HFFc6 (cell line): ENCODE measurements around the gene SNCB. TPM values are rescaled to one million over a fixed set of nuclear protein-coding genes. Genes with fewer than 3 reads are reported as not detected.

Experiments
- DNase-seq: peaks from one replicate; pipeline ENCODE4 v3.0.0-alpha.2; 2018
- H3K27ac Mint-ChIP-seq: 2 replicates; pipeline ENCODE4 v1.8.0; 2020; ENCODE audit warnings: mild to moderate bottlenecking, mixed read lengths
- H3K27me3 Mint-ChIP-seq: 2 replicates; pipeline ENCODE4 v1.8.0; 2021; ENCODE audit warnings: mild to moderate bottlenecking, moderate library complexity, mixed read lengths; ENCODE audit not compliant: insufficient read depth
- H3K36me3 Mint-ChIP-seq: 2 replicates; pipeline ENCODE4 v1.8.0; 2021; ENCODE audit warnings: low read depth, mixed read lengths
- H3K4me1 Mint-ChIP-seq: 2 replicates; pipeline ENCODE4 v1.8.0; 2020; ENCODE audit warnings: low read depth, mixed read lengths
- H3K4me3 Mint-ChIP-seq: 2 replicates; pipeline ENCODE4 v1.8.0; 2020; ENCODE audit warnings: mild to moderate bottlenecking, moderate library complexity, mixed read lengths
- H3K9me3 Mint-ChIP-seq: 2 replicates; pipeline ENCODE4 v1.8.0; 2020; ENCODE audit warnings: mild to moderate bottlenecking, mixed read lengths
- total RNA-seq, 6 experiments: library from RNA; stranded (reverse); fragmentation: NEBNext Ultra II Directional; extraction: Animal tissue kit (Norgen Biotek cat#: 25700); gene quantifications; 2 replicates in 1 of 6; 3 replicates in 5 of 6; pipeline ENCODE4 v1.2.3, GENCODE V29; 2021
- TF ChIP-seq, protein P1 (sequence below): fragments of 200-600 bp; sonication (generic); IDR thresholded peaks from 2 replicates; pipeline ENCODE4 v1.5.0; 2021; ENCODE audit warnings: antibody characterized with exemption, mild to moderate bottlenecking

Gene SNCB
- total RNA-seq, 6 experiments from 2014 or later: not detected

DNA sequence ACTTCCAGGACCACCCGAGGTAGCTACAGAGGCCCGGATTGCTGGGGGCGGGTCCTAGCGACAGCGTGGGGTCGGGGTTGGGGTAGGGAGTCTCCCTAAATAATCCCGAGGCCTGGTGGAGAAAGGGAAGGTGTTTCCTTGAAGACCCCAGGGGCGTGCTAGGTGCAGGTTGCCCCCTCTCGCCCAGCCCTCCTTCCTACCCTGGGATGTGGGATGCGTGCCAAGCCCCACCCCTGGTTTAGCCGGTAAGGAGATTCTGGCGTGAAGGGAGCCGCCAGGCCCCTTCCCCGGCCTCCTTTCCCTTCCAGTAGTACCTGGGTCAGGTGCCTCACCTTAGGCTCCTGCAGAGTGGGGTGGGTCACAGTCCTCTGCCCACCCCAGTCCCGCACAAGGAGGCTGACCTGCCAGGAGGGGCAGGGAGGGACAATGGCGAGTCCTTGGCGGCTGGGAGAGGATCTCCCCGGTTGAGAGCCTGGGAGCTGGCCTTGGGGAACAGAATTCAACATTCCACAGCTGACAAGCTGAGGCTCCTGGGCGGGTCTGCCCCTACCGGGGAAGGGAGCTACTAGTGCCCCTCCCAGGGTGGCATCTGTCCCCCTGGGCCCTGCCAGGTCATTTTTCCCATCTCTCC, 17.6 kb upstream of the SNCB start:
- no peaks in the 10 kb centered on the region for H3K9me3 Mint-ChIP-seq

DNA sequence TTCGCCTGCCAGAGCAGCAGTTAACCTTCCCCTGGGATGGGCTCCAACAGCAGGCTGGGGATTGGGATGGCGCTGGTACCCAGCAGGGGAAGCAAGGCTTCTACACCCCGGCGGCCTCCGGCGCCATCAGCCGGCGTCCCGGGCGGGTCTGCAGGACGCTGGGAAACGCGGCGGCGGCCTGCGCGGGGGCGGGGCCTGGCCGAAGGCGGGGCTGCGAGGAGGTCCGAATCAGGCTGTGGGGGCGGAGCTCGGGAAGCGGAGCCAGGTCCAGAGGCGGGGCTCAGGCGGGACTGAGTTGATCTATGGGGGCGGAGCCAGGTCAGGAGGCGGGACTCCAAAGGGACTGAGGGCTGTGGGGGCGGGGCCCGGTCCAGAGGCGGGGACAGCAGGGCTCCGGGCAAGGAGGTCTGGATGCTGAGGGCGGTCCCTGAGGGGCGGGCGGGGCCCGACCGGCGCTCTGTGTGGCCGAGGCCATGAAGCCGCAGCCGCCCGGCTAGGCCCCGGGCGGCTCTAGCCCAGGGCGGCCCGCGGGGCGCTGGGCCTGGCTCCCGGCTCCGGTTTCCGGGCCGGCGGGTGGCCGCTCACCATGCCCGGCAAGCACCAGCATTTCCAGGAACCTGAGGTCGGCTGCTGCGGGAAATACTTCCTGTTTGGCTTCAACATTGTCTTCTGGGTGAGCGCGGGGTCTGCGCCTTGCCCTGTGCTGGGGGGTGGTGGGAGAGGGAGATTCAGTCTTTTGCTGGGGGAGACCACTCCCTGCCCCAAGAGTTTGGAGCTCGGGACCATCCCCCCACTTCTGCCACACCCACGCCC, 16.9 kb upstream of the SNCB start, which contains the start of gene TSPAN17:
TSPAN17 (plus strand) TSS at position 455 of the 813 bp plus-strand sequence; CDS start at position 587, 132 bp downstream.
- TF ChIP-seq, protein P1, sequence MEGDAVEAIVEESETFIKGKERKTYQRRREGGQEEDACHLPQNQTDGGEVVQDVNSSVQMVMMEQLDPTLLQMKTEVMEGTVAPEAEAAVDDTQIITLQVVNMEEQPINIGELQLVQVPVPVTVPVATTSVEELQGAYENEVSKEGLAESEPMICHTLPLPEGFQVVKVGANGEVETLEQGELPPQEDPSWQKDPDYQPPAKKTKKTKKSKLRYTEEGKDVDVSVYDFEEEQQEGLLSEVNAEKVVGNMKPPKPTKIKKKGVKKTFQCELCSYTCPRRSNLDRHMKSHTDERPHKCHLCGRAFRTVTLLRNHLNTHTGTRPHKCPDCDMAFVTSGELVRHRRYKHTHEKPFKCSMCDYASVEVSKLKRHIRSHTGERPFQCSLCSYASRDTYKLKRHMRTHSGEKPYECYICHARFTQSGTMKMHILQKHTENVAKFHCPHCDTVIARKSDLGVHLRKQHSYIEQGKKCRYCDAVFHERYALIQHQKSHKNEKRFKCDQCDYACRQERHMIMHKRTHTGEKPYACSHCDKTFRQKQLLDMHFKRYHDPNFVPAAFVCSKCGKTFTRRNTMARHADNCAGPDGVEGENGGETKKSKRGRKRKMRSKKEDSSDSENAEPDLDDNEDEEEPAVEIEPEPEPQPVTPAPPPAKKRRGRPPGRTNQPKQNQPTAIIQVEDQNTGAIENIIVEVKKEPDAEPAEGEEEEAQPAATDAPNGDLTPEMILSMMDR: peak; percentile 53
- peak within 1 kb of the TSS; percentile 77 for H3K27ac Mint-ChIP-seq
- peaks cover 24% of the 10 kb centered on the region for H3K4me1 Mint-ChIP-seq
- H3K36me3 Mint-ChIP-seq: no peaks in the 10 kb centered on the region
- peak; percentile 99 for DNase-seq
- no peaks in the 10 kb centered on the region for H3K9me3 Mint-ChIP-seq
- no peaks in the 10 kb centered on the region; the same call in 1 of the 2 replicates for H3K27me3 Mint-ChIP-seq
- H3K4me3 Mint-ChIP-seq: peak within 1 kb of the TSS; percentile 91

More for the DNA sequence above, 17.6 kb upstream of the SNCB start:
- Mint-ChIP-seq H3K4me1 (peaks cover 24% of the 10 kb centered on the region), H3K27me3 (no peaks in the 10 kb centered on the region; the same call in 1 of the 2 replicates), H3K4me3 (peak overlapping the region; percentile 91), H3K27ac (peak overlapping the region; percentile 74), H3K36me3 (no peaks in the 10 kb centered on the region)
- DNase-seq: no peak
- TF ChIP-seq, protein P1: no peak

DNA sequence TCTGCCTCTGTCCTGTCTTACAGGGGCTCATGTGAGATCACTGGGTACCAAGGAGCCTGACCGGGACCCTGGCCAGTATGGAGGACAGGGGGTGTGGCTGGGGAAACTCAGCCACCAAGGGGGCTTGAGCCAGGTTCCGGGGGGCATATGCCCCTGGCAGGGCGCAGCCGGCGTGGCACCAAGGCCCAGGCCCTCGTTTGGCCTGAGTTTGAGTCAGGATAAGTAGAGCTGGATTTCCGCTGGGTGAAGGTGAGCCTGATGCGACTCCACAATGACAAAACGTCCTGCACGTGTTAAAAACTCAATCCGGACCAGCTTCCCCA, 16.3 kb upstream of the SNCB start:
- no peak for DNase-seq
- TF ChIP-seq, protein P1: no peak
- Mint-ChIP-seq H3K36me3 (no peaks in the 10 kb centered on the region), H3K9me3 (no peaks in the 10 kb centered on the region), H3K27me3 (no peaks in the 10 kb centered on the region; the same call in 1 of the 2 replicates), H3K4me1 (peaks cover 24% of the 10 kb centered on the region), H3K4me3 (peak overlapping the region; percentile 84), H3K27ac (peak overlapping the region; percentile 77)

DNA sequence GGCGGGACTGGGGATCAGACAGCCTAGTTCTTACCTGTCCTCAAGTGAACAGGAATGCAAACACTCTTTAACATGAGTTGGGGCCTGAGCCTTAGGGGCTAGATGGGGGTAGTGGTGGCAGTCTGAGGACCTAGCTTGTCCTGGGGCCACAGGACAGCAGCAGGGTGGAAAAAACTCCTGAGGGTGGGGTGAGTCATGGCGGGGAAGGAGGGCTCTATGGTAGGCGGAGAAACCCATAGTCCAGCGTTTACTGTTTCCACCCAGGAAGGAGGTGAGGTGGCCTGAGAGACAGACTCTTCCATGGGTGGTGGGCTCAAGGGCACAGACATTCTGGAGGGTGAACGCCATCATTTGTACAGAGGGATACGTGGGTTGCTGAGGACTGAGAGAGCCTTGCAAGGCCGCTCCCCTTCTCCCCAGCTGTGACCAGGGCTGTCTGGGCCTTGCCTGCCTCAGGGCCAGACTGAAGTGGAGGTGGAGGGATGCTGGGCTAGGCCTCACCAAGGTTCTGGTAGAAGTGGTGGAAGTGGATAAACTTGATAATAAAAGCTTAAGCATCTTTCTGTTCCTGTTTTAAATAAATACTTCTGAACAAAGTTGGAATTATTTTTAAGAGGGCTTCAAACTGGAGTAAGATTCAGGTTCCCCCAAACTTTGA, 15.8 kb upstream of the SNCB start:
- no peaks in the 10 kb centered on the region; the same call in 1 of the 2 replicates for H3K27me3 Mint-ChIP-seq
- DNase-seq: no peak
- H3K4me3 Mint-ChIP-seq: no peak overlapping the region
- TF ChIP-seq, protein P1: no peak
- peaks cover 24% of the 10 kb centered on the region for H3K4me1 Mint-ChIP-seq
- no peaks in the 10 kb centered on the region for H3K9me3 Mint-ChIP-seq
- H3K27ac Mint-ChIP-seq: no peak overlapping the region
- H3K36me3 Mint-ChIP-seq: no peaks in the 10 kb centered on the region

DNA sequence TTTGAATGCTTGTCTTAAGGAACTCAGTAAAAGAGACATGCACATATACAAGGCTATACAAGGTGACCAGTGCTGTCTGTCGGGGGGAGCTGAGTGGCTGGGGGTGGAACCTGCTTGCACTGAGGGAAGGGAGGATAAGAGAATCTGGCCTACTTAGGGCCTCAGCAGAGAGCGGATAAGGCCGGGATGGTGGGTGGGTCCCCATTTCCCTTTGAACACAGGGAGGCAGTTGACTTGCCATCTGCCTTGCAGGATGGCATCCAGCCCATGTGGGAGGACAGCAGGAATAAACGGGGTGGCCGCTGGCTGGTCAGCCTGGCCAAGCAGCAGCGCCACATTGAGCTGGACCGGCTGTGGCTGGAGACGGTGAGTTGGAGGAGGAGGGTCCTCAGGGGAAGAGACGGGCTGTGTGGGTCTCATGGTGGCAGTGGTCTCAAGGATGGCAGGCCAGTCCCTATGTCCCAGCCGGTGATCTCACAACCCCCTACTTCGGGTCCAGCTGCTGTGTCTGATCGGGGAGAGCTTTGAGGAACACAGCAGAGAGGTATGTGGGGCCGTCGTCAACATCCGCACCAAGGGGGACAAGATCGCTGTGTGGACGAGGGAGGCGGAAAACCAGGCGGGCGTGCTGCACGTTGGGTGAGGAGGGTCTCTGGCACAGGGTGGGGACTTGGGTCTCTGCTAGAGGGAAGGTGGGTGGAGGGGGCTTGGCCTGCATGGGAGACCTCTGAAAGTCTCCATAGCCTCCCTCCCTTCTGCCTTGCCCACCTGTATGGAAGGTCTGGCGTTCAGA, 14.7 kb upstream of the SNCB start:
- DNase-seq: no peak
- Mint-ChIP-seq H3K9me3 (no peaks in the 10 kb centered on the region), H3K27me3 (peaks cover 4% of the 10 kb centered on the region), H3K4me1 (peaks cover 24% of the 10 kb centered on the region), H3K27ac (no peak overlapping the region), H3K36me3 (no peaks in the 10 kb centered on the region), H3K4me3 (no peak overlapping the region)
- TF ChIP-seq, protein P1: no peak
